T-helper 9 cell (primary cell): ENCODE data around the gene TRAPPC1.
"Not testable (repeated sequence)": the region's sequence is repeated elsewhere in the genome, so short reads cannot be mapped to it uniquely, and the experiment has no call there.

Experiments
- DNase-seq: peaks from one replicate; pipeline ENCODE4 v3.0.0-alpha.2; 2020
- total RNA-seq, 2 donors: gene quantifications; one replicate each; lab custom pipeline; 2026; lab: John Stamatoyannopoulos, UW

TRAPPC1 gene, protein sequence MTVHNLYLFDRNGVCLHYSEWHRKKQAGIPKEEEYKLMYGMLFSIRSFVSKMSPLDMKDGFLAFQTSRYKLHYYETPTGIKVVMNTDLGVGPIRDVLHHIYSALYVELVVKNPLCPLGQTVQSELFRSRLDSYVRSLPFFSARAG
- total RNA-seq, result 4.8 to 10.6 reads per million in 2 donors

- DNase-seq, result peak; percentile 99
Measured at GRCh38 chr17:7931709-7932482, at the start of gene TRAPPC1, which contains the start of gene CNTROB. TSS of gene TRAPPC1 (minus strand) at chr17:7931946. CDS start at chr17:7931829, 117 bp downstream. TSS of gene CNTROB (plus strand) at chr17:7932206. CDS start at chr17:7933080, 874 bp downstream.

- DNase-seq, result no peak
Measured at GRCh38 chr17:7977805-7978204, 46.1 kb upstream of the TRAPPC1 start.

DNA sequence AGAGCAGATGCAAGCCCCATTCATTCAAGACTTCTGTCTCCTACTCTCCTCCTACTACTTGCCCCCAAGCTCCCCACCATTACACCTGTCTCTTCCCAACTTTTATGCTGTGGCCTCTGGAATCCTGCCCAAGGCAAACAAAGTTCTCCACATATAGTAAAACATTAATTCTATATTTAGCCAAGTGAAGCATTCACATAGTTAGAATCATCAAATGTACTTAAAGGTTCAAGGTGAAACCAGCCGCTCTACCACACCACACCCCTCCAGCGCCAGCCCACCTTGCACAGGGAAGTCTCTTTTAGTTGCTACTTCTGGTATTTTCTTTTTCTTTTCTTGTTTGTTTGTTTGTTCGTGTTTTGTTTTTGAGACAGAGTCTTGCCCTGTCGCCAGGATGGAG is 45.3 kb upstream of the TRAPPC1 start:
- DNase-seq, result no peak

GRCh38 chr17:7974638-7975131 is 42.9 kb upstream of the TRAPPC1 start:
- DNase-seq, result no peak

DNA sequence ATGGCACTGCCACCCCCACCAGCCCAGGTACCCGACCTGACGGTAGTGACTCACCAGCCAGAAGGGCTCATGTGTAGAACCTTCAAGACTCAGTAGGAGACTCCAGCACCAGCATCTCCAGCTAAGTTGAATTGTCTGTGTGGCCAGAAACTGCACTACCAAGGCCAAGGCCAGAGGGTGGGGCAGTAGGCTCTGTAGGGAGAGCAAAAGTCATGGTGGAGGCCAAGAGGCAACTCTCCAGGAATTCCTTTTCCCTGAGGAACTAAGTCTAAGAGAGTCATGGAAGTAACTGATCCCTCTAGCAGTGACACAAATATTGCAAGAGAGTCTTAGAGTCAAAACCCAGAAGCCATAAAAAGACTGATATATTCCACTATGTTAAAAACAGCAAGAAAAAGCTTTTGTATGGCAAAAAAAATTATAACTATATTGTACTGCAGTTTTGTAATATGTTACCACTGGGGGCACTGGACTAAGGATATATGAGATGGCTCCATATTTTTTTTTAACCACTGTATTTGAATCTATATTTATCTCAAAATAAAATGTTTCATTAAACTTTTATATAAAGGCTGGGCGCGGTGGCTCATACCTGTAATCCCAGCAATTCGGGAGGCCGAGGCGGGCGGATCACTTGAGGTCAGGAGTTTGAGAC is 40.5 kb upstream of the TRAPPC1 start:
- DNase-seq, result no peak

DNA sequence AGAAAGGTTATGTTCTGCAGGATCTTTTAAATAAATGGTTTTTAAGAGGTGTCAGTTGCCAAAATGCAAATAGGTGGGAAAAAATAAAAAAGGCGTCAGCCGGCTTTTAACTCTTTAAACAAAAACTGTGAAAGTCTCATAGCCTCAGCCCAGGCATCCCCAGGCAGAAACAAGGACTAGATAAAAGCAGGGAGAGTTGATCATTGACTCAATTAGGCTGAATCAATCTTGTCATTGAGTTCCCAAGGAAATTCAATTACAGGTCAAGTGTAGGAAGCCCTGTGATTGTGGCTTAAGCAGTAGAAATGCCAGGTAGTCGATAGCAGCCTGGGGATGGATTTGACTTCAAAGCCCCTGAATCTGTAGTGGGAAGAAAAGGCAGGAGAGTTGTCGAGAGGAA is 39.9 kb upstream of the TRAPPC1 start:
- DNase-seq, result no peak

DNA sequence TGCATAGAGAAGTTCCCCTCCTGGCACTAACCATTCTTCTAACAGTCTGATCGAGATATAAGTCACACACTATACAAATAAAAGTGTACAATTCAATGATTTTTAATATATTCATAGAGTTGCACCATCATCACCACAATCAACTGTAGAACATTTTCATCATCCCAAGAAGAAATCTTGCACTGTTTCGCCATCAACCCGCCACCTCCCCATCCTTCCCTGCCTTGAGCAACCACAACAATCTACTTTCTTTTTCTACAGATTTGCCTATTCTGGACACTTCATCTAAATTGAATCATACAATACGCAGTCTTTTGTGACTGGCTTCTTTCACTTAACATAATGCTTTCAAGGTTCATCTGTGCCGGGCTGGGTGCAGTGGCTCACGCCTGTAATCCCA is 37.7 kb upstream of the TRAPPC1 start:
- no peak for DNase-seq

GRCh38 chr17:7967751-7968150 is 36.0 kb upstream of the TRAPPC1 start:
- no peak for DNase-seq

GRCh38 chr17:7961421-7961820 is 29.7 kb upstream of the TRAPPC1 start:
- DNase-seq, result no peak

DNA sequence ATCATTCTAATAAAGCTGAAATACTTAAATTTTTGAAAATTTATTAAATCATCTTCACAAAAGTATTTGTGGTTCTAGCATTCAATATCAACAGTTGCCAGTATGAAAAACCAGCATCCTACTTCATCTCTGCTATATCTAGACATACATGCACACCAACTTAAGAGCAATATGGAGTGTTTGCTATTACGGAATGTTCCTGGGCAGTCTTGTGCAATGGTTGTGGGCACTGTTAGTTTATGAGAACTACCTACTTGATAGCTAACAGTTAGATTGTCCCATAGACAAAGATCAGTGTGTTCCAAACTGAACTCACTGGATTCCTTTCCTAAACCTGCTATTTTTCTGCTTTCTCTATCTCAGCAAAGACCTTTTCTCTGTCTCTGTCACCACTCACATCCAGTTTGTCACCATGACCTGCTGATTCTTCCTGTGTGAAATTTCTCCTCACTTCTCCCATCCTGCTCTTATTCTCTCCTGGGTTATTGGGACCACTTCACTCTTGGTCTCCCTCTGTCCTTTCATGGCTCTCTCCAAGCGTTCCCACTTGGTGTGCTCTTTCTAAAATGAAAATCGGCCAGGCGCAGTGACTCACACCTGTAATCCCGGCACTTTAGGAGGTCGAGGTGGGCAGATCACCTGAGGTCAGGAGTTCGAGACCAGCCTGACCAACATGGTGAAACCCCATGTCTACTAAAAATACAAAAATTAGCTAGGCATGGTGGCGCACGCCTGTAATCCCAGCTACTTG is 27.9 kb upstream of the TRAPPC1 start:
- DNase-seq, result no peak

DNA sequence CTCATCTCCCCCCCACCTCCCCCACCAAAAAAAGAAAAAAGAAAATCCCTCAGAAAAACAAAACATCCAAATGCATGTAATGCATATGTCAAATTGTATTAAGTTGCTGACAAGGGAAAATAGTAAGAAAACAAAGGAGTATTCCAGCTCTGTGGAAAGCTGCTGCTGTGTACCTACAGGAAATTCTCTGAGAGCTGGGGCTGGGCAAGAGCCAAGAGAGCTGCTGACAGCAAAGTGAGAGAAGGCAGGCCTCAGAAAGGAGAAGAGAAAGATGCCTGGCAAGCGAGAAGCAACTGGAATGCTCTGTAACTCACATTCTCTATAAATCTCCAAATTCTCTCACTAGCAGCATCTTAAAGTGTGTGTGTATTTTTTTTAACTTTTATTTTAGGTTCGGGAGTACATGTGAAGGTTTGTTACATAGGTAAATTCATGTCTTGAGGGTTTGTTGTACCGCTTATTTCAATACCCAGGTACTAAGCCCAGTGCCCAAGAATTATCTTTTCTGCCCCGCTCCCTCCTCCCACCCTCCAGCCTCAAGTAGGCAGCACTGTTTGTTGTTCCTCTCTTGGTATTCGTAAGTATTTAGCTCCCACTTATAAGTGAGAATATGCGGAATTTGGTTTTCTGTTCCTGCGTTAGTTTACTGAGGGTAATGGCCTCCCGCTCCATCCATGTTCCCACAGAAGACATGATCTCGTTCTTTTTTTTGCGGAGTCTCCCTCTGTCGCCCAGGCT is 24.7 kb upstream of the TRAPPC1 start:
- no peak for DNase-seq

GRCh38 chr17:7955414-7956227 is 23.9 kb upstream of the TRAPPC1 start:
- DNase-seq, result no peak

DNA sequence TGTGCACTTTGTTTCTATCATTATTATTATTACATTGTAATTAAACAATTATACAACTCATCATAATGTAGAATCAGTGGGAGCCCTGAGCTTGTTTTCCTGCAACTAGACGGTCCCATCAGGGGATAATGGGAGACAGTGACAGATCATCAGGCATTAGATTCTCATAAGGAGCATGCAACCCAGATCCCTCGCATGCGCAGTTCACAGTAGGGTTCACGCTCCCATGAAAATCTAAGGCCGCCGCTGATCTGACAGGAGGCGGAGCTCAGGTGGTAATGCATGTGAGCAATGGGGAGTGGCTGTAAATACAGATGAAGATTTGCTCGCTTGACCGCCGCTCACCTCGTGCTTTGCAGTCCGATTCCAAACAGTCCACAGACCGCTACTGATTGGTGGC is 21.5 kb upstream of the TRAPPC1 start:
- DNase-seq, result not testable (repeated sequence)

GRCh38 chr17:7951143-7951792 is 19.5 kb upstream of the TRAPPC1 start:
- no peak for DNase-seq

DNA sequence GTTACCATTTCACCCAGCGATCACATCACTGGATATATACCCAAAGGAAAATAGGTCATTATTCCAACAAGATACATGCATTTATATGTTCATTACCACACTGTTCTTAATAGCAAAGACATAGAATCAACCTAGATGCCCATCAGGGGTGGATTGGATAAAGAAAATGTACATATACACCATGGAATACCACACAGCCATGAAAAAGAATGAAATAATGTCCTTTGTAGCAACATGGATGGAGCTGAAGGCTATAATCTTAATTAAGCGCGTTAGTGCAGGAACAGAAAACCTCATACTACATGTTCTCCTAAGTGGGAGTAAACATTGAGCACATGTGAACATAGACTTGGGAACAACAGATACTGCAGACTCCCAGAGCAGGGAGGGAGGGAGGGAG is 18.8 kb upstream of the TRAPPC1 start:
- no peak for DNase-seq

DNA sequence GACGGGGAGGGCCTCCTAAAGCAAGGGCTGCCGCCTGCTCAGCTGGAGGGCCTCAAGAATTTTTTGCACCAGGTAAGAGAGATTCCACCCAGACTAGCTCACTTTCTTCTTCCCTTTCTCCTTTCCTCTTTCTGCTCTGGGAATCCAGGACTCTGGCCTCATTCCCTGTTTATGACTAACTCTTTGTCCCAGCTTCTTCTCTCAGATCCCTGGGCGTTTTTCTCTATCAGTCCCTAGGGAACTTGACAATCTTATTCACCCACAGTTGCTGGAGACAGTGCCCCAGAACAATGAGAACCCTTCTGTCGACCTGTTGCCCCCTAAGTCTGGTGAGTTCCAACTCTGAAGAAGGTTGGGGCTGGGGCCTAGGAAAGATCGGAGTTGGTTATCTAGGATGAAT is 15.9 kb upstream of the TRAPPC1 start:
- no peak for DNase-seq

- no peak for DNase-seq
Measured at GRCh38 chr17:7946441-7946840, 14.7 kb upstream of the TRAPPC1 start.

GRCh38 chr17:7945651-7946050 is 13.9 kb upstream of the TRAPPC1 start:
- DNase-seq, result no peak

DNA sequence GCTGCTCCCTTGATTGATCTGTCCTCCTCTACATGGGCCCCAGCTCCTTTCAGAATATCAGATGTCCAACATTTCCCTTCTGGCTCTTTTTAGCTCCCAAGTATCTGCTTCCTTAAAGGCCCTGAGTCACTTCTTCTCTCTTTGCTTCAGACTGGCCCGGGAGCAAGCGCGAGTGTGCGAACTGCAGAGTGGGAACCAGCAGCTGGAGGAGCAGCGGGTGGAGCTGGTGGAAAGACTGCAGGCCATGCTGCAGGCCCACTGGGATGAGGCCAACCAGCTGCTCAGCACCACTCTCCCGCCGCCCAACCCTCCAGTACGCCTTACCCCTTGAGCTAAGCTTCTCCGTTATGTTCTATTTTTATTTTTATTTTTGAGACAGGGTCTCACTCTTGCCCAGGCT is 12.6 kb upstream of the TRAPPC1 start:
- no peak for DNase-seq

DNA sequence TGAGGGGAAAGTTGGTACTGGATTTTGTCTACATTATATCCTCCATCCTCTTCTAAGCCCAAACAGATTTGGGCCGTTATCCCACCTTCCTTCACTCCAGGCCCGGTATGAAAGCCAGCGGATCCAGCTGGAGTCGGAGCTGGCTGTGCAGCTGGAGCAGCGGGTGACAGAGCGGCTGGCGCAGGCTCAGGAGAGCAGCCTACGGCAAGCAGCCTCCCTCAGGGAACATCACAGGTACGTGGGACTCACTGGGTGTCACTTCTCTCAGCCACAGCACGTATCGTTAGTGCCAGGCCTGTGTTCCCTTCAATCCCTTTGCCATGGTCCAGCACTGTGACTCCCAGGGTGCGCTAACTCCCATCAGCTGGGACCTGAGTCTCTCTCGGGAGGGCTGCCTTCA is 11.5 kb upstream of the TRAPPC1 start:
- DNase-seq, result no peak

GRCh38 chr17:7940743-7941142 is 9.0 kb upstream of the TRAPPC1 start:
- no peak for DNase-seq
